HG02884 (cell line): Measurements from ENCODE around the gene RAB40C.

Experiments used
- ATAC-seq: cut with Tn5 transposase; IDR thresholded peaks from one replicate; pipeline ENCODE4 v1.9.1; 2021; ENCODE audit warnings: mild to moderate bottlenecking, moderate library complexity; ENCODE audit not compliant: unreplicated experiment

RAB40C gene

DNA sequence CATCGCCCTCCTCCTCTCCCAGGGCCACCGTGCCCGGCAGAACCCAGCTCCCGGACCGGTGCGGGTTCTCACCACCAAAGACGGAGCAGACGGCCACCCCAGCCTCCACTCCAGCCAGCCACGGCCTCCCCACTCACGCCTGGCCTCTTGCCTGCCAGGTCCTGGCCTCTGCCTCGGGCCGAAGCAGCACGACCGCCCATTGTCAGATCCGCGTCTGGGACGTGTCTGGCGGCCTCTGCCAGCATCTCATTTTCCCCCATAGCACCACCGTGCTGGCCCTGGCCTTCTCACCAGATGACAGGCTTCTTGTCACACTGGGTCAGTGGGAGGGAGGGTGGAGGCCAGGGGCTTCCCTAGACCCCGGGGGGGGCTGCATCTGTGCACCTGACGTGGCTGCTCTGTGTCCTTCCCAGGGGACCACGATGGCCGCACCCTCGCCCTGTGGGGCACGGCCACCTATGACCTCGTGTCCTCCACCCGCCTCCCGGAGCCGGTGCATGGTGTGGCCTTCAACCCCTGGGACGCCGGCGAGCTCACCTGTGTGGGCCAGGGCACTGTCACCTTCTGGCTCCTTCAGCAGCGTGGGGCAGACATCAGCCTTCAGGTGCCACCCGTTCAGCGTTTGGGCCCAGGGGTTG is 71.4 kb downstream of the RAB40C start:
- no peak for ATAC-seq

DNA sequence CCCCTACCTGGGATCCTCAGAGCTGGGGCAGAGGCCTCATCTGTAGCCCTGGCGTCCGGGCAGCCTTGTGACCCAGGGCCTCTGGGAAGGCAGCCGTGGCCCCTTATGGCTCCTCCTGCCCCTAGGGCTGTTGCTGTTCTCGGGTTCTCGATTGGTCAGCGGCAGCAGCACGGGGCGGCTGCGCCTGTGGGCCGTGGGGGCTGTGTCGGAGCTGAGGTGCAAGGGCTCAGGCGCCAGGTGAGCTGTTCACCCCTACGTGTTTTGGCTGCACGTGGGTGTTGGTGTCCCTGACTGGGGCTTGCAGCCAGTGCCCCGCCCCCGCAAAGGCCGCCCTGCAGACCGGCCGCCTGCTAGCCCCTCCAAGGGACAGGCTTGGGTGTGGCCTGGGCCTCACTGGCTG is 72.2 kb downstream of the RAB40C start:
- ATAC-seq = no peak

- ATAC-seq = no peak
These were observed 72.7 kb downstream of the RAB40C start for GRCh38 chr16:662597-662996.

DNA sequence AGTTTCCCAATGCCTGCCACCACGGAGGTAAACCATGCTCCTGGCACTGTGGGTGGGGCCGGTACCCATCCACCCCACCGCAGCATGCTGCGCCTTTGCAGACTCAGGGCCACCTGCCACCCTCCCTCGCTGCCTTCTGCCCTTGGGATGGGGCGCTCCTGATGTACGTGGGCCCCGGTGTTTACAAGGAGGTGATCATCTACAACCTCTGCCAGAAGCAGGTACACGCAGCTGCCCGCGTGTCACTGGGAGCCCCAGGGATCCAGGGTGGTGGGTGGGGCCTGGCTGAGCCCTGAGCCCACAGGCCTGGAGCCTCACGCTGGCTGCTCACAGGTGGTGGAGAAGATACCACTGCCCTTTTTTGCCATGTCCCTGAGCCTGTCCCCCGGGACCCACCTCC is 76.7 kb downstream of the RAB40C start:
- no peak for ATAC-seq

- ATAC-seq = no peak
These were observed 77.4 kb downstream of the RAB40C start for GRCh38 chr16:667113-667779.

- peak; percentile 68 for ATAC-seq
These were observed 78.1 kb downstream of the RAB40C start, which contains the start of gene RHOT2 for GRCh38 chr16:667780-668518. TSS of gene RHOT2 (plus strand) at chr16:668132. CDS start at chr16:668200, 68 bp downstream.

- peak; percentile 7 for ATAC-seq
These were observed 78.8 kb downstream of the RAB40C start for GRCh38 chr16:668519-669171.

- ATAC-seq = no peak
These were observed 79.8 kb downstream of the RAB40C start for GRCh38 chr16:669666-670065.

DNA sequence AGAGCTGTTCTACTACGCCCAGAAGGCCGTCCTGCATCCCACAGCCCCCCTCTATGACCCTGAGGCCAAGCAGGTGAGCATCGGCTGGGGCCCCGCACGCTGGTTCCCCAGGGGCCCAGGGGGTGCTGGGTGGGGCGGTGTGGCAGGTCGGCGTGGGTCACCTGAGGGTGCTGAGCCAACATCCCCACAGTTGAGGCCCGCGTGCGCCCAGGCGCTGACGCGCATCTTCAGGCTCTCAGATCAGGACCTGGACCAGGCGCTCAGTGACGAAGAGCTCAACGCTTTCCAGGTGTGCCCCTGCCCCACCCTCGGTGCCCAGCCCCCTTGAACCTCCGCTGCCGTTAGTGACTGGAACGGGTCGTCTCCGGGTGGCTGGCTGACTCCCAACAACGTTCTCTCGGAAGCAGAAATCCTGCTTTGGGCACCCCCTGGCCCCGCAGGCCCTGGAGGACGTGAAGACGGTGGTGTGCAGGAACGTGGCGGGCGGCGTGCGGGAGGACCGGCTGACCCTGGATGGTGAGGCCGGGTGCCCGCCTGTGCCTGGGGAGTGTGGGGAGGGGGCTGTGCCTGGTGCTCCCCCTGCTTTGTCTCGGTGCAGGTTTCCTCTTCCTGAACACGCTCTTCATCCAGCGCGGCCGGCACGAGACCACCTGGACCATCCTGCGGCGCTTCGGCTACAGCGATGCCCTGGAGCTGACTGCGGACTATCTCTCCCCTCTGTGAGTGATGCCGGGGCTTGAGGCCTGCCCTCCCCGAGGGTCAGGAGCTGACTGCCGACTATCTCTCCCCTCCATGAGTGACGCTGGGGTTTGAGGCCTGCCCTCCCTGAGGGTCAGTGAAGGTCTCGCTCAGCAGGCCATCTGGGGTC is 80.9 kb downstream of the RAB40C start:
- ATAC-seq = no peak

DNA sequence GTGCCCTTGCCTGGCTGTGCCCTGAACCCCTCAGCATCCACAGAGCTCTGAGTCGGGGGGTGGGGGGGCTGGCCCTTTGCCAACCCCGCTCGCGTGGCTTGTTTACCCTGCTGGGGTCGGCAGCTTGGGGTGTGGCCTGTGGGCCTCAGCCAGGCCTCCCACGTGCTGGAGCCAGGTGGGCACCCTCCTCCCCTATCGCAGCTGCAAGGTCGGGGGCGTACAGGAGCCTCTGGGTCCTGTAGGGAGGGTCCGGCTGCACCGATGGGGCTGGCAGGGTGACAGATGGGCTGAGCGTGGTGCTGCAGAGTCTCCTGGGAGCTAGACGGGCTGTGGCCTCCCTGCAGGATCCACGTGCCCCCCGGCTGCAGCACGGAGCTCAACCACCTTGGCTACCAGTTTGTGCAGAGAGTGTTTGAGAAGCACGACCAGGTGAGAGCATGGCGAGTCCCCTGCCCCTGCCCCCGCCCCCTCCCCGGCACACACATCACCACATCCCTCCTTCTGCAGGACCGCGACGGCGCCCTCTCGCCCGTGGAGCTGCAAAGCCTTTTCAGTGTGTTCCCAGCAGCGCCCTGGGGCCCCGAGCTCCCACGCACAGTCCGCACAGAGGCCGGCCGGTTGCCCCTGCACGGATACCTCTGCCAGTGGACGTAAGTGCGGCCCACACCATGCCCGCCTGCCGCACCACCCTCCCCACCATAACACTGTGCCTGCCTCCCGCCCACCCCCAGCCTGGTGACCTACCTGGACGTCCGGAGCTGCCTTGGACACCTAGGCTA is 81.7 kb downstream of the RAB40C start:
- ATAC-seq = no peak

DNA sequence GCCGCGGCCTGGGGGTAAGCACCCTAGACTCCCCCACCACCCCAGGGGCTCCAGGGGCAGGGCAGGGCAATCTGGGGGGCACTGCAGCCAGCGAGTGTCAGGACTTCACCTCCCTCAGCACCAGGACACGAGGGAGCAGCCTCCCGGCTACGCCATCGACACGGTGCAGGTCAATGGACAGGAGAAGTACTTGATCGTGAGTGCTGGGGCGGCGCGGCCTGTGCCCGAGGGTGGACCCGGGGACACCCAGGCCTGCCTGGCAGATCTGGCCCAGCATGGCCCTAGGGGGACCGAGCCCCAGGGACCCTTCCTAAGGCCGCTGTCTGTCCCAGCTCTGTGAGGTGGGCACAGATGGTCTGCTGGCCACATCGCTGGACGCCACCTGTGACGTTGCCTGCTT is 82.5 kb downstream of the RAB40C start:
- no peak for ATAC-seq

- ATAC-seq = no peak
These were observed 83.0 kb downstream of the RAB40C start for GRCh38 chr16:672851-673250.

- ATAC-seq = no peak
These were observed 83.6 kb downstream of the RAB40C start for GRCh38 chr16:673399-673991.

GRCh38 chr16:674214-674881 is 84.5 kb downstream of the RAB40C start:
- no peak for ATAC-seq

- no peak for ATAC-seq
These were observed 85.4 kb downstream of the RAB40C start, which contains the start of gene RHBDL1 for GRCh38 chr16:674968-675883. TSS of gene RHBDL1 (plus strand) at chr16:675671. CDS start at chr16:675791, 120 bp downstream.

- ATAC-seq = no peak
These were observed 86.2 kb downstream of the RAB40C start for GRCh38 chr16:675884-676564.

- no peak for ATAC-seq
These were observed 86.7 kb downstream of the RAB40C start for GRCh38 chr16:676565-676902.
